ENCODE measurements around the gene KNG1.

DNA sequence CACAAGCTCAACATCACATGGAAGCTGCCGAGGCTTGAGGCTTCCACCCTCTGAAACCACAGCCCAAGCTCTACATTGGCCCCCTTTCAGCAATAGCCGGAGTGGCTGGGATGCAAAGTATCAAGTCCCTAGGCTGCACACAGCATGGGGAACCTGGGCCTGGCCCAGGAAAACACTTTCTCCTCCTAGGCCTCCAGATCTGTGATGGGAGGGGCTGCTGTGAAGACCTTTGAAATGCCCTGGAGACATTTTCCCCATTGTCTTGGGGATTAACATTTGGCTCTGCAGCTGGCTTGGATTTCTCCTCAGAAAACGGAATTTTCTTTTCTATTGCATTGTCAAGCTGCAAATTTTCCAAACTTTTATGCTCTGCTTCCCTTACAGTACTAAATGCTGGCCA, 33.2 kb upstream of the KNG1 start:
- TF ChIP-seq CTCF (IDR thresholded peaks at IDR 0.05) (no peak), POLR2A (IDR thresholded peaks at IDR 0.05) (no peak)
